Measurements from ENCODE around the gene MSRB1. TPM values are rescaled to one million over a fixed set of nuclear protein-coding genes. Genes with fewer than 3 reads are reported as not detected.
A peak's percentile ranks its signal among the peaks of the same experiment; 100 is the strongest.

MSRB1 gene, protein sequence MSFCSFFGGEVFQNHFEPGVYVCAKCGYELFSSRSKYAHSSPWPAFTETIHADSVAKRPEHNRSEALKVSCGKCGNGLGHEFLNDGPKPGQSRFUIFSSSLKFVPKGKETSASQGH
- 26.4 to 29.8 TPM (median 28.3 TPM) in 3 replicates for total RNA-seq (2021)
- percentile 60 among the genes with signal in this experiment for Bru-seq, nascent RNA
- long read RNA-seq, experiment 1, transcript MSRB1-201 (4 exons, 1,423 nt), result major isoform, 103 of 108 reads
- long read RNA-seq, experiment 1, partial matches to known transcripts, result 2 of 108 reads
- long read RNA-seq, experiment 1, other reads (novel, unspliced or antisense), result 1 of 108 reads
- long read RNA-seq, experiment 2, transcript MSRB1-201 (4 exons, 1,423 nt), result major isoform, 51 of 61 reads
- long read RNA-seq, experiment 2, partial matches to known transcripts, result 0 of 61 reads
- long read RNA-seq, experiment 2, other reads (novel, unspliced or antisense), result 9 of 61 reads
- long read RNA-seq, experiment 3, transcript MSRB1-201 (4 exons, 1,423 nt), result major isoform, 367 of 383 reads
- long read RNA-seq, experiment 3, partial matches to known transcripts, result 2 of 383 reads
- long read RNA-seq, experiment 3, other reads (novel, unspliced or antisense), result 11 of 383 reads

DNA sequence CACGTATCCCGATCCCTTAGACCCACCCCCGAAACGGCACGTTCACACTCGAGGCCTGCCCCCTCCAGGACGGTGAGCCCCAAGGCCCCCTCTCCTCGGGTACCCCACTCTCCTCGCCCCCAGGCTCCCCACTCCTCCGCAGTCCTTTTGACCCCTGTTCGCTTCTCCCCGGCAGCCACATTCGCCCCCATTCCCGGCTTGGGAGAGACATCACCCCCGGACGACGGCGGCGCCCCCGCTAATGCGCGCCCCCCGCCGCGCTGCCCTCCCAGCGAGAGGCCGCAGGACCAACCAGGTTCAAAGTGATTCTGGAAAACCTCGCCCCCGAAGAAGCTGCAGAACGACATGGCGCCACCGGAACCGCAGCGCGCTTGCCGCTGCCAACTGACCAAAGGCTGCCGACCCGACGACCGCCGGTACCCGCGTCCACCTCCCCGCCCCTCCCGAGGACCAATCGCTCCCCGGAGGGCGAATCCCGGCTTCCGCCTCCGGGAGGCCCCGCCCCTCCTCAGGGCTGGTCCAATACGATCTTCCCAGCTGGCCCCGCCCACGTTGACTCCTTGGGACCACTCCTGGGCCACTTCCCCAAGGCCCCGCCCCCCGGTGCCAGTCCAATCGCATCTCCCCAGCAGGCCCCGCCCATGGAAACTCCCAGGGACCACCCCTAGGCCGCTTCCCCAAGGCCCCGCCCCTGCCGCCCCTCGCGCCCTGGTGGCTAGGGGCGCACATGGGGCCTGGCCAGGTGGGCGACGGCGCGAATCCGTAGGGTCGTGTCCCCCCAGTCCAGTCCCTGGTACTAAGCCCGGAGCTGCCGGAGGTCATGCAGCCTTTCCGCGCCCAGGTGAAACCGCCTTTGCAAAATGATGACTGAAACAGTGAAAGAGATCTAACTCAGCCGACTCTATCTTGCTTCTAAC, at the start of gene MSRB1:
MSRB1 (minus strand) TSS at position 390 of the 917 bp plus-strand sequence; CDS start at position 347, 43 bp downstream.
- Mint-ChIP-seq H3K36me3 (peaks cover 9% of the 10 kb centered on the region), H3K9me3 (no peaks in the 10 kb centered on the region), H3K4me1 (peaks cover 22% of the 10 kb centered on the region), H3K27me3 (ENCODE audit: low read depth) (peaks cover 16% of the 10 kb centered on the region), H3K4me3 (peak within 1 kb of the TSS; percentile 87), H3K27ac (peak within 1 kb of the TSS; percentile 60)
- DNase-seq (ENCODE audit: low spot score) (peak; percentile 100), ATAC-seq (peak; percentile 97)
- ChIA-PET POLR2A (interaction anchor here (0.6 to 1.7 kb wide), 6 partner anchors 16 to 48 kb away, joined by 3 to 7 read pairs (median 4); partner anchors contain the start of genes NDUFB10 and RPS2), CTCF (interaction anchor here (0.5 to 4.4 kb wide), 10 partner anchors 9 to 237 kb away, joined by 3 to 29 read pairs (median 4); partner anchors contain the start of gene MAPK8IP3)
- TF ChIP-seq MYBL2 (CRISPR knock-in tag; IDR thresholded peaks at IDR 0.05) (peak; percentile 58; the same call in 1 of the 2 replicates), TEAD1 (CRISPR knock-in tag; IDR thresholded peaks at IDR 0.05) (peak; percentile 59), NFYB (CRISPR knock-in tag; conservative IDR thresholded peaks at IDR 0.05; ENCODE audit: low read depth) (peak; percentile 59), NR3C1 (CRISPR knock-in tag; conservative IDR thresholded peaks at IDR 0.05; ENCODE audit: low read depth) (no peak), ZNF396 (CRISPR knock-in tag; IDR thresholded peaks at IDR 0.05; ENCODE audit: borderline replicate concordance) (no peak), ZNF423 (CRISPR knock-in tag; IDR thresholded peaks at IDR 0.05) (no peak), ESRRA (CRISPR knock-in tag; IDR thresholded peaks at IDR 0.05; ENCODE audit: borderline replicate concordance) (peak; percentile 47; the same call in 1 of the 2 replicates), ZNF317 (CRISPR knock-in tag; IDR thresholded peaks at IDR 0.05; ENCODE audit: borderline replicate concordance, low read depth) (no peak), ZBTB21 (CRISPR knock-in tag; IDR thresholded peaks at IDR 0.05; ENCODE audit: borderline replicate concordance) (peak; percentile 78; the same call in 1 of the 2 replicates), NFE2L1 (CRISPR knock-in tag; IDR thresholded peaks at IDR 0.05) (peak; percentile 52; the same call in 1 of the 2 replicates), ETV6 (CRISPR knock-in tag; IDR thresholded peaks at IDR 0.05) (no peak; the same call in 1 of the 2 replicates)
- TF ChIP-seq, protein P1, sequence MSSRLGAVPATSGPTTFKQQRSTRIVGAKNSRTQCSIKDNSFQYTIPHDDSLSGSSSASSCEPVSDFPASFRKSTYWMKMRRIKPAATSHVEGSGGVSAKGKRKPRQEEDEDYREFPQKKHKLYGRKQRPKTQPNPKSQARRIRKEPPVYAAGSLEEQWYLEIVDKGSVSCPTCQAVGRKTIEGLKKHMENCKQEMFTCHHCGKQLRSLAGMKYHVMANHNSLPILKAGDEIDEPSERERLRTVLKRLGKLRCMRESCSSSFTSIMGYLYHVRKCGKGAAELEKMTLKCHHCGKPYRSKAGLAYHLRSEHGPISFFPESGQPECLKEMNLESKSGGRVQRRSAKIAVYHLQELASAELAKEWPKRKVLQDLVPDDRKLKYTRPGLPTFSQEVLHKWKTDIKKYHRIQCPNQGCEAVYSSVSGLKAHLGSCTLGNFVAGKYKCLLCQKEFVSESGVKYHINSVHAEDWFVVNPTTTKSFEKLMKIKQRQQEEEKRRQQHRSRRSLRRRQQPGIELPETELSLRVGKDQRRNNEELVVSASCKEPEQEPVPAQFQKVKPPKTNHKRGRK (CRISPR knock-in tag; IDR thresholded peaks at IDR 0.05; ENCODE audit: borderline replicate concordance), result no peak
- TF ChIP-seq, protein P2, sequence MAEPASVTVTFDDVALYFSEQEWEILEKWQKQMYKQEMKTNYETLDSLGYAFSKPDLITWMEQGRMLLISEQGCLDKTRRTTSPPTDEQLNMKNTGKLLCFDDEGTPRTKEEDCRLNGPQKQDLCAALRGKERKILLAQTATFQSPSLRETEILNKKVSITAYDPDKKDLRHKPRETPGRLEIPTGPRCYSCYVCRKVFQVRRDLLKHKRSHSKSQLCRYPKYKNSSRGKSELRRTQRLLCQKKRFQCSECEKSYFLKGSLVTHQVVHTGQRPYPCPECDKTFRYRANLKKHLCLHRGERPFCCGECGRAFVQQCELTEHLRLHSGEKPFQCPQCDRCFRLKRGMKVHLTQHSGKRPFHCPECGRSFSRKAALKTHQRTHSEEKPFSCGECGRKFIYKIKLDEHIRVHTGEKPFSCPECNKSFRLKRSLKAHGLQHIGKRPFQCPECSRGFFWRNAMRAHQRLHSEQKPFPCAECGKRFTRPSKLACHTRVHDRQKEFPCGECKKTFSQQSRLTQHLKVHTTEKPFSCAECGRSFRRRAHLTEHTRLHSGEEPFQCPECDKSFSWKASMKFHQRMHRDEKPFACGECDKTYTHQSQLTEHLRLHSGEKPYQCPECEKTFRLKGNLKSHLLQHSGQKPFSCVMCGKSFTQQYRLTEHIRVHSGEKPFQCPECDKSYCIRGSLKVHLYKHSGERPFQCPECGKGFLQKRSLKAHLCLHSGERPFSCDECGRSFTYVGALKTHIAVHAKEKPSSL (CRISPR knock-in tag; conservative IDR thresholded peaks at IDR 0.05), result no peak
- TF ChIP-seq, protein P3, sequence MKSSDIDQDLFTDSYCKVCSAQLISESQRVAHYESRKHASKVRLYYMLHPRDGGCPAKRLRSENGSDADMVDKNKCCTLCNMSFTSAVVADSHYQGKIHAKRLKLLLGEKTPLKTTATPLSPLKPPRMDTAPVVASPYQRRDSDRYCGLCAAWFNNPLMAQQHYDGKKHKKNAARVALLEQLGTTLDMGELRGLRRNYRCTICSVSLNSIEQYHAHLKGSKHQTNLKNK (CRISPR knock-in tag; IDR thresholded peaks at IDR 0.05), result no peak
- TF ChIP-seq, protein P4, sequence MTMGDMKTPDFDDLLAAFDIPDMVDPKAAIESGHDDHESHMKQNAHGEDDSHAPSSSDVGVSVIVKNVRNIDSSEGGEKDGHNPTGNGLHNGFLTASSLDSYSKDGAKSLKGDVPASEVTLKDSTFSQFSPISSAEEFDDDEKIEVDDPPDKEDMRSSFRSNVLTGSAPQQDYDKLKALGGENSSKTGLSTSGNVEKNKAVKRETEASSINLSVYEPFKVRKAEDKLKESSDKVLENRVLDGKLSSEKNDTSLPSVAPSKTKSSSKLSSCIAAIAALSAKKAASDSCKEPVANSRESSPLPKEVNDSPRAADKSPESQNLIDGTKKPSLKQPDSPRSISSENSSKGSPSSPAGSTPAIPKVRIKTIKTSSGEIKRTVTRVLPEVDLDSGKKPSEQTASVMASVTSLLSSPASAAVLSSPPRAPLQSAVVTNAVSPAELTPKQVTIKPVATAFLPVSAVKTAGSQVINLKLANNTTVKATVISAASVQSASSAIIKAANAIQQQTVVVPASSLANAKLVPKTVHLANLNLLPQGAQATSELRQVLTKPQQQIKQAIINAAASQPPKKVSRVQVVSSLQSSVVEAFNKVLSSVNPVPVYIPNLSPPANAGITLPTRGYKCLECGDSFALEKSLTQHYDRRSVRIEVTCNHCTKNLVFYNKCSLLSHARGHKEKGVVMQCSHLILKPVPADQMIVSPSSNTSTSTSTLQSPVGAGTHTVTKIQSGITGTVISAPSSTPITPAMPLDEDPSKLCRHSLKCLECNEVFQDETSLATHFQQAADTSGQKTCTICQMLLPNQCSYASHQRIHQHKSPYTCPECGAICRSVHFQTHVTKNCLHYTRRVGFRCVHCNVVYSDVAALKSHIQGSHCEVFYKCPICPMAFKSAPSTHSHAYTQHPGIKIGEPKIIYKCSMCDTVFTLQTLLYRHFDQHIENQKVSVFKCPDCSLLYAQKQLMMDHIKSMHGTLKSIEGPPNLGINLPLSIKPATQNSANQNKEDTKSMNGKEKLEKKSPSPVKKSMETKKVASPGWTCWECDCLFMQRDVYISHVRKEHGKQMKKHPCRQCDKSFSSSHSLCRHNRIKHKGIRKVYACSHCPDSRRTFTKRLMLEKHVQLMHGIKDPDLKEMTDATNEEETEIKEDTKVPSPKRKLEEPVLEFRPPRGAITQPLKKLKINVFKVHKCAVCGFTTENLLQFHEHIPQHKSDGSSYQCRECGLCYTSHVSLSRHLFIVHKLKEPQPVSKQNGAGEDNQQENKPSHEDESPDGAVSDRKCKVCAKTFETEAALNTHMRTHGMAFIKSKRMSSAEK (CRISPR knock-in tag; IDR thresholded peaks at IDR 0.05; ENCODE audit: borderline replicate concordance), result no peak
- TF ChIP-seq, protein P5, sequence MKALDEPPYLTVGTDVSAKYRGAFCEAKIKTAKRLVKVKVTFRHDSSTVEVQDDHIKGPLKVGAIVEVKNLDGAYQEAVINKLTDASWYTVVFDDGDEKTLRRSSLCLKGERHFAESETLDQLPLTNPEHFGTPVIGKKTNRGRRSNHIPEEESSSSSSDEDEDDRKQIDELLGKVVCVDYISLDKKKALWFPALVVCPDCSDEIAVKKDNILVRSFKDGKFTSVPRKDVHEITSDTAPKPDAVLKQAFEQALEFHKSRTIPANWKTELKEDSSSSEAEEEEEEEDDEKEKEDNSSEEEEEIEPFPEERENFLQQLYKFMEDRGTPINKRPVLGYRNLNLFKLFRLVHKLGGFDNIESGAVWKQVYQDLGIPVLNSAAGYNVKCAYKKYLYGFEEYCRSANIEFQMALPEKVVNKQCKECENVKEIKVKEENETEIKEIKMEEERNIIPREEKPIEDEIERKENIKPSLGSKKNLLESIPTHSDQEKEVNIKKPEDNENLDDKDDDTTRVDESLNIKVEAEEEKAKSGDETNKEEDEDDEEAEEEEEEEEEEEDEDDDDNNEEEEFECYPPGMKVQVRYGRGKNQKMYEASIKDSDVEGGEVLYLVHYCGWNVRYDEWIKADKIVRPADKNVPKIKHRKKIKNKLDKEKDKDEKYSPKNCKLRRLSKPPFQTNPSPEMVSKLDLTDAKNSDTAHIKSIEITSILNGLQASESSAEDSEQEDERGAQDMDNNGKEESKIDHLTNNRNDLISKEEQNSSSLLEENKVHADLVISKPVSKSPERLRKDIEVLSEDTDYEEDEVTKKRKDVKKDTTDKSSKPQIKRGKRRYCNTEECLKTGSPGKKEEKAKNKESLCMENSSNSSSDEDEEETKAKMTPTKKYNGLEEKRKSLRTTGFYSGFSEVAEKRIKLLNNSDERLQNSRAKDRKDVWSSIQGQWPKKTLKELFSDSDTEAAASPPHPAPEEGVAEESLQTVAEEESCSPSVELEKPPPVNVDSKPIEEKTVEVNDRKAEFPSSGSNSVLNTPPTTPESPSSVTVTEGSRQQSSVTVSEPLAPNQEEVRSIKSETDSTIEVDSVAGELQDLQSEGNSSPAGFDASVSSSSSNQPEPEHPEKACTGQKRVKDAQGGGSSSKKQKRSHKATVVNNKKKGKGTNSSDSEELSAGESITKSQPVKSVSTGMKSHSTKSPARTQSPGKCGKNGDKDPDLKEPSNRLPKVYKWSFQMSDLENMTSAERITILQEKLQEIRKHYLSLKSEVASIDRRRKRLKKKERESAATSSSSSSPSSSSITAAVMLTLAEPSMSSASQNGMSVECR (CRISPR knock-in tag; IDR thresholded peaks at IDR 0.05; ENCODE audit: borderline replicate concordance), result peak; percentile 34; the same call in 1 of the 2 replicates
- TF ChIP-seq, protein P6, sequence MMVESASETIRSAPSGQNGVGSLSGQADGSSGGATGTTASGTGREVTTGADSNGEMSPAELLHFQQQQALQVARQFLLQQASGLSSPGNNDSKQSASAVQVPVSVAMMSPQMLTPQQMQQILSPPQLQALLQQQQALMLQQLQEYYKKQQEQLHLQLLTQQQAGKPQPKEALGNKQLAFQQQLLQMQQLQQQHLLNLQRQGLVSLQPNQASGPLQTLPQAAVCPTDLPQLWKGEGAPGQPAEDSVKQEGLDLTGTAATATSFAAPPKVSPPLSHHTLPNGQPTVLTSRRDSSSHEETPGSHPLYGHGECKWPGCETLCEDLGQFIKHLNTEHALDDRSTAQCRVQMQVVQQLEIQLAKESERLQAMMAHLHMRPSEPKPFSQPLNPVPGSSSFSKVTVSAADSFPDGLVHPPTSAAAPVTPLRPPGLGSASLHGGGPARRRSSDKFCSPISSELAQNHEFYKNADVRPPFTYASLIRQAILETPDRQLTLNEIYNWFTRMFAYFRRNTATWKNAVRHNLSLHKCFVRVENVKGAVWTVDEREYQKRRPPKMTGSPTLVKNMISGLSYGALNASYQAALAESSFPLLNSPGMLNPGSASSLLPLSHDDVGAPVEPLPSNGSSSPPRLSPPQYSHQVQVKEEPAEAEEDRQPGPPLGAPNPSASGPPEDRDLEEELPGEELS (CRISPR knock-in tag; IDR thresholded peaks at IDR 0.05), result peak; percentile 86

Measured in WTC11 (cell line).